Activated T-helper 17 cell treated with anti-CD3 and anti-CD28 coated beads, Interleukin-2, amount 50 U/mL, for 72 hours (primary cell): ENCODE results near the gene NCAM1. TPM values are rescaled to one million over a fixed set of nuclear protein-coding genes. Genes with fewer than 3 reads are reported as not detected.

Source experiments
- ATAC-seq: fragments of 150-1000 bp; cut with Tn5 transposase; replicated peaks from 2 replicates; pipeline ENCODE4 v1.10.0; 2021; ENCODE audit warnings: mild to moderate bottlenecking, moderate library complexity
- H3K27ac Mint-ChIP-seq: one replicate; pipeline ENCODE4 v1.8.0; 2022; ENCODE audit warnings: mixed read lengths
- H3K27me3 Mint-ChIP-seq: one replicate; pipeline ENCODE4 v1.8.0; 2022; ENCODE audit warnings: mixed read lengths
- H3K36me3 Mint-ChIP-seq: one replicate; pipeline ENCODE4 v1.8.0; 2022; ENCODE audit warnings: low read depth, mild to moderate bottlenecking, mixed read lengths
- H3K4me1 Mint-ChIP-seq: one replicate; pipeline ENCODE4 v1.8.0; 2022; ENCODE audit warnings: mixed read lengths
- H3K4me3 Mint-ChIP-seq: one replicate; pipeline ENCODE4 v1.8.0; 2022; ENCODE audit warnings: mild to moderate bottlenecking, mixed read lengths
- H3K9me3 Mint-ChIP-seq: one replicate; pipeline ENCODE4 v1.8.0; 2022; ENCODE audit warnings: mixed read lengths
- total RNA-seq, 2 donors: library from RNA; stranded (reverse); gene quantifications; one replicate each; pipeline ENCODE4 v1.2.3, GENCODE V29; 2022

The NCAM1 gene
- total RNA-seq, 2 donors from 2014 or later = not detected

- Mint-ChIP-seq H3K9me3 (no peaks in the 10 kb centered on the region), H3K27ac (no peak overlapping the region), H3K4me3 (no peak overlapping the region), H3K27me3 (peaks cover 50% of the 10 kb centered on the region), H3K4me1 (no peaks in the 10 kb centered on the region), H3K36me3 (no peaks in the 10 kb centered on the region)
- no peak for ATAC-seq
Observed at GRCh38 chr11:113137713-113138529, 176.7 kb downstream of the NCAM1 start.

- Mint-ChIP-seq H3K4me1 (no peaks in the 10 kb centered on the region), H3K4me3 (no peak overlapping the region), H3K27me3 (peaks cover 53% of the 10 kb centered on the region), H3K9me3 (no peaks in the 10 kb centered on the region), H3K36me3 (no peaks in the 10 kb centered on the region), H3K27ac (no peak overlapping the region)
- ATAC-seq = no peak
Observed at GRCh38 chr11:113138731-113139130, 177.5 kb downstream of the NCAM1 start.

GRCh38 chr11:113141010-113141409 is 179.8 kb downstream of the NCAM1 start:
- Mint-ChIP-seq H3K4me1 (no peaks in the 10 kb centered on the region), H3K36me3 (no peaks in the 10 kb centered on the region), H3K27me3 (peaks cover 49% of the 10 kb centered on the region), H3K4me3 (no peak overlapping the region), H3K27ac (no peak overlapping the region), H3K9me3 (no peaks in the 10 kb centered on the region)
- ATAC-seq = no peak

GRCh38 chr11:113142508-113142907 is 181.3 kb downstream of the NCAM1 start:
- H3K36me3 Mint-ChIP-seq = no peaks in the 10 kb centered on the region
- no peak for ATAC-seq
- no peaks in the 10 kb centered on the region for H3K4me1 Mint-ChIP-seq
- peaks cover 38% of the 10 kb centered on the region for H3K27me3 Mint-ChIP-seq
- H3K9me3 Mint-ChIP-seq = no peaks in the 10 kb centered on the region
- no peak overlapping the region for H3K27ac Mint-ChIP-seq
- H3K4me3 Mint-ChIP-seq = no peak overlapping the region

- no peaks in the 10 kb centered on the region for H3K36me3 Mint-ChIP-seq
- no peaks in the 10 kb centered on the region for H3K9me3 Mint-ChIP-seq
- peaks cover 18% of the 10 kb centered on the region for H3K27me3 Mint-ChIP-seq
Observed at GRCh38 chr11:113147249-113147648, 186.0 kb downstream of the NCAM1 start.

GRCh38 chr11:113148076-113148475 is 186.9 kb downstream of the NCAM1 start:
- no peak overlapping the region for H3K4me3 Mint-ChIP-seq
- H3K36me3 Mint-ChIP-seq = no peaks in the 10 kb centered on the region
- peaks cover 18% of the 10 kb centered on the region for H3K27me3 Mint-ChIP-seq
- ATAC-seq = no peak
- H3K9me3 Mint-ChIP-seq = no peaks in the 10 kb centered on the region
- no peaks in the 10 kb centered on the region for H3K4me1 Mint-ChIP-seq
- no peak overlapping the region for H3K27ac Mint-ChIP-seq

More at GRCh38 chr11:113147249-113147648, 186.0 kb downstream of the NCAM1 start:
- no peaks in the 10 kb centered on the region for H3K4me1 Mint-ChIP-seq
- no peak overlapping the region for H3K27ac Mint-ChIP-seq
- ATAC-seq = no peak
- no peak overlapping the region for H3K4me3 Mint-ChIP-seq

- Mint-ChIP-seq H3K9me3 (no peaks in the 10 kb centered on the region), H3K27me3 (peaks cover 16% of the 10 kb centered on the region), H3K36me3 (no peaks in the 10 kb centered on the region), H3K4me3 (no peak overlapping the region), H3K4me1 (no peaks in the 10 kb centered on the region), H3K27ac (no peak overlapping the region)
- ATAC-seq = no peak
Observed at GRCh38 chr11:113148652-113149051, 187.4 kb downstream of the NCAM1 start.

GRCh38 chr11:113151521-113151920 is 190.3 kb downstream of the NCAM1 start:
- Mint-ChIP-seq H3K4me1 (no peaks in the 10 kb centered on the region), H3K27me3 (peaks cover 11% of the 10 kb centered on the region), H3K27ac (no peak overlapping the region), H3K36me3 (no peaks in the 10 kb centered on the region), H3K9me3 (no peaks in the 10 kb centered on the region), H3K4me3 (no peak overlapping the region)
- ATAC-seq = no peak

- no peak for ATAC-seq
- no peak overlapping the region for H3K4me3 Mint-ChIP-seq
- H3K27ac Mint-ChIP-seq = no peak overlapping the region
- no peaks in the 10 kb centered on the region for H3K4me1 Mint-ChIP-seq
- H3K9me3 Mint-ChIP-seq = no peaks in the 10 kb centered on the region
- H3K27me3 Mint-ChIP-seq = peaks cover 11% of the 10 kb centered on the region
- no peaks in the 10 kb centered on the region for H3K36me3 Mint-ChIP-seq
Observed at GRCh38 chr11:113152500-113152899, 191.3 kb downstream of the NCAM1 start.

- no peak for ATAC-seq
- H3K36me3 Mint-ChIP-seq = no peaks in the 10 kb centered on the region
- no peak overlapping the region for H3K27ac Mint-ChIP-seq
- H3K4me3 Mint-ChIP-seq = no peak overlapping the region
- H3K27me3 Mint-ChIP-seq = peaks cover 11% of the 10 kb centered on the region
- H3K9me3 Mint-ChIP-seq = no peaks in the 10 kb centered on the region
- H3K4me1 Mint-ChIP-seq = no peaks in the 10 kb centered on the region
Observed at GRCh38 chr11:113153847-113154246, 192.6 kb downstream of the NCAM1 start.

GRCh38 chr11:113159988-113160807 is 199.0 kb downstream of the NCAM1 start:
- peaks cover 9% of the 10 kb centered on the region for H3K27me3 Mint-ChIP-seq
- ATAC-seq = no peak
- no peak overlapping the region for H3K27ac Mint-ChIP-seq

GRCh38 chr11:113160808-113161124 is 199.5 kb downstream of the NCAM1 start:
- no peak for ATAC-seq

More at GRCh38 chr11:113159988-113160807, 199.0 kb downstream of the NCAM1 start:
- Mint-ChIP-seq H3K9me3 (no peaks in the 10 kb centered on the region), H3K4me1 (no peaks in the 10 kb centered on the region), H3K36me3 (no peaks in the 10 kb centered on the region), H3K4me3 (no peak overlapping the region)

GRCh38 chr11:113161711-113162591 is 200.7 kb downstream of the NCAM1 start:
- ATAC-seq = no peak

More at GRCh38 chr11:113160808-113161124, 199.5 kb downstream of the NCAM1 start:
- H3K27ac Mint-ChIP-seq = no peak overlapping the region
- no peaks in the 10 kb centered on the region for H3K9me3 Mint-ChIP-seq
- H3K4me3 Mint-ChIP-seq = no peak overlapping the region
- no peaks in the 10 kb centered on the region for H3K36me3 Mint-ChIP-seq
- H3K27me3 Mint-ChIP-seq = peaks cover 9% of the 10 kb centered on the region
- no peaks in the 10 kb centered on the region for H3K4me1 Mint-ChIP-seq

GRCh38 chr11:113162592-113162962 is 201.4 kb downstream of the NCAM1 start:
- ATAC-seq = no peak
- H3K27me3 Mint-ChIP-seq = peaks cover 9% of the 10 kb centered on the region
- H3K27ac Mint-ChIP-seq = no peak overlapping the region

More at GRCh38 chr11:113161711-113162591, 200.7 kb downstream of the NCAM1 start:
- Mint-ChIP-seq H3K9me3 (no peaks in the 10 kb centered on the region), H3K27ac (no peak overlapping the region), H3K4me3 (no peak overlapping the region), H3K27me3 (peaks cover 9% of the 10 kb centered on the region), H3K36me3 (no peaks in the 10 kb centered on the region), H3K4me1 (no peaks in the 10 kb centered on the region)

More at GRCh38 chr11:113162592-113162962, 201.4 kb downstream of the NCAM1 start:
- Mint-ChIP-seq H3K4me1 (no peaks in the 10 kb centered on the region), H3K9me3 (no peaks in the 10 kb centered on the region), H3K4me3 (no peak overlapping the region), H3K36me3 (no peaks in the 10 kb centered on the region)
